LNCaP clone FGC (cell line): ENCODE results near the gene IGF1R.

ENCODE experiments used
- DNase-seq: peaks from one replicate; pipeline ENCODE4 v3.0.0-alpha.2; 2011; ENCODE audit warnings: low read depth
- H3K4me3 ChIP-seq: 2 replicates; pipeline ENCODE4 v1.5.1; 2011; ENCODE audit warnings: mild to moderate bottlenecking, low read depth, low read length, control low read depth
- CTCF ChIP-seq: IDR thresholded peaks from 2 replicates; pipeline ENCODE4 v1.5.1; 2012; ENCODE audit warnings: mild to moderate bottlenecking; ENCODE audit not compliant: control insufficient read depth, insufficient read depth; ENCODE audit errors: extremely low read depth

IGF1R gene

GRCh38 chr15:98753726-98754656 is 105.7 kb downstream of the IGF1R start:
- TF ChIP-seq CTCF: no peak
- no peak for DNase-seq
- peak overlapping the region; percentile 17; the same call in 1 of the 2 replicates for H3K4me3 ChIP-seq

DNA sequence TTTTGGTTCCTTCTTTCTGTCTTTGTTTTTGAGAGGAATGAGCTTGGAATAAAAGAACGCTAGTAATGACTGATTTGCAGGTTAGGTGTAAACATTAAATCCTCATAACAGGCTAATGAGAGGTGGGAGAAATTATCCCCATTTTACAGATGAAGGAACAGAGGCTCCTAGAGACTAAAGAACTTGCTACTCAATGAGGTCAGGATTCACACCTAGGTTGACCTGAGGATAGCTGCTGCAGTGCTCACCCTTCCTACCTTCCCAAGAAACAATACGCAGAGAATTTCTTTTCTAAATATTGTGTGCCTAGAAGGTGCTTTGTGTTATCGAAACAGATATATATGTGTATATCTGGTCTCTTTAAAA is 106.3 kb downstream of the IGF1R start:
- no peak overlapping the region for H3K4me3 ChIP-seq

DNA sequence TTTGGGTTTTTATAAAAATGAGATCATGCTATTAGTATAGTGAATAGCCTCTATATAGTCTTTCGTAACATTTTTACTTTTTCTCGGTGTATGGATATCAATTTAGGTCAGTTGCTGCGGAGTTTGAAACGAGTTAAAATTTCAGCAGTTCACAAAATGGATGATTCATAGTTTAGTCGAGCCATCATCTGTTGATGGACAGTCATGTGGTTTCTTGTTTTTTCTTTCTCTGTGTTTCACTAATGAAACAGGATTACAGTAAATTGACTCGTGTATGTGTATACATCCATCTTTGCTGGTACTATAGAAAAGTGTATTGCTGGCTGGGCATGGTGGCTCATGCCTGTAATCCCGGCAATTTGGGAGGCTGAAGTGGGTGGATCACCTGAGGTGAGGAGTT is 106.8 kb downstream of the IGF1R start:
- no peak overlapping the region for H3K4me3 ChIP-seq
- DNase-seq: no peak
- TF ChIP-seq CTCF: no peak

More for the DNA sequence above, 106.3 kb downstream of the IGF1R start:
- no peak for TF ChIP-seq CTCF
- DNase-seq: no peak

DNA sequence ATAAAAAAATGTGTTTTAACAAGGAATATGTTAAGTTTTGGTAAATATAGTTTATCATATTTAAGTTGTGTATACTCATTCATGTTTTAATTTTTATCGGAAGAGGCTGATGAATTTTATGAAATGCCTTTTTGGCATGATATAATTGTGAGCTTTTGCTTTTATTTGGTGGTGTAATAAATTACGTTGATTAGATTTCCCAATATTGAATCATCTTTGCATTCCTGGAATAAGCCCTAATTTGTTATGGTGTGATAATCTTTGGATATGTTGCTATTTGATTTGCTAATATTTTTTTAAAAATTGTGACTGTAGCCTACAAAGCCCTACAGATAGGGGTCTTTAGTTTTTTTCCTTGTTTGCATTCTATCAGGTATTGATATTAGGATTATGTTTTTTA is 107.4 kb downstream of the IGF1R start:
- no peak for DNase-seq
- no peak for TF ChIP-seq CTCF
- no peak overlapping the region for H3K4me3 ChIP-seq

DNA sequence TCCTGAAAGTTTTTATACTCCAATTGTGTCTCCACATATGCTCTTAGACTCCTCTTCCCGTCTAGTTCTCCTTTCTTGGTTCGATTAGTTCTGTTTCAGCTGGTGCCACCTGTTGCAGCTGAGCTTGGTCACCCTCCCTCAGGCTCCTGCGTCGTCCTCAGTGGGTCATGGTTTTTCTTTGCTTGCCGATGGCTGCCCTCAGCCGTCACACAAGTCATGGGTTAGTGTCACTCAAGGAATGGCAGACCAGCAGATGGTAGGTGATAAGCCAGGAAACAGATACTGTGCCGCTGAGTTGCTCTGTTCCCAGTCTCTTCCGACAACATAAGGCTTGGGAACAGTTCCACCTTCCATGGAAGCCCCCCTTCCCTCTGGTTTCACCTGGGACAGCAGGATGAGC is 109.9 kb downstream of the IGF1R start:
- TF ChIP-seq CTCF: no peak
- H3K4me3 ChIP-seq: no peak overlapping the region
- no peak for DNase-seq

- TF ChIP-seq CTCF: no peak
- H3K4me3 ChIP-seq: no peak overlapping the region
- DNase-seq: no peak
These were observed 110.9 kb downstream of the IGF1R start for GRCh38 chr15:98759277-98759676.
